ENCODE data around the gene GRID1.

The GRID1 gene

GRCh38 chr10:86368987-86369386, 2.4 kb upstream of the GRID1 start:
- no peak for DNase-seq

- DNase-seq, result no peak
Measured at GRCh38 chr10:86368046-86368445, 1.5 kb upstream of the GRID1 start.

- no peak for DNase-seq
Measured at GRCh38 chr10:86367152-86367951, 757 bp upstream of the GRID1 start.

- DNase-seq, result no peak
Measured at GRCh38 chr10:86366902-86367151, 232 bp upstream of the GRID1 start.

GRCh38 chr10:86365346-86366032, 1.1 kb downstream of the GRID1 start:
- no peak for DNase-seq

GRCh38 chr10:86364491-86365345, 1.9 kb downstream of the GRID1 start:
- DNase-seq, result no peak

- no peak for DNase-seq
Measured at GRCh38 chr10:86363833-86364490, 2.6 kb downstream of the GRID1 start.

GRCh38 chr10:86363184-86363832, 3.3 kb downstream of the GRID1 start:
- no peak for DNase-seq

- no peak for DNase-seq
Measured at GRCh38 chr10:86362586-86363183, 3.9 kb downstream of the GRID1 start.

- no peak for DNase-seq
Measured at GRCh38 chr10:86362129-86362527, 4.5 kb downstream of the GRID1 start.

GRCh38 chr10:86361156-86362128, 5.2 kb downstream of the GRID1 start:
- DNase-seq, result no peak

- no peak for DNase-seq
Measured at GRCh38 chr10:86360657-86361056, 5.9 kb downstream of the GRID1 start.

- no peak for DNase-seq
Measured at GRCh38 chr10:86359954-86360353, 6.6 kb downstream of the GRID1 start.

- no peak for DNase-seq
Measured at GRCh38 chr10:86359111-86359510, 7.5 kb downstream of the GRID1 start.

GRCh38 chr10:86357676-86358075, 8.9 kb downstream of the GRID1 start:
- DNase-seq, result no peak

- DNase-seq, result no peak
Measured at GRCh38 chr10:86357041-86357440, 9.6 kb downstream of the GRID1 start.

GRCh38 chr10:86356296-86356695, 10.3 kb downstream of the GRID1 start:
- DNase-seq, result no peak

GRCh38 chr10:86355571-86356038, 11.0 kb downstream of the GRID1 start:
- no peak for DNase-seq

GRCh38 chr10:86354761-86355540, 11.6 kb downstream of the GRID1 start:
- DNase-seq, result no peak
